Stimulated activated CD8-positive, alpha-beta memory T cell treated with anti-CD3 and anti-CD28 coated beads, Interleukin-12 subunit alpha, Interleukin-12 subunit beta, amount 100 ng/mL, for 24 hours (primary cell): ENCODE measurements around the gene NDC80.

Source experiments
- DNase-seq: peaks from one replicate; pipeline ENCODE4 v3.0.0-alpha.2; 2020; ENCODE audit errors: extremely low read depth

Gene NDC80

GRCh38 chr18:2557536-2557935 is 13.8 kb upstream of the NDC80 start:
- no peak for DNase-seq

GRCh38 chr18:2559249-2559648 is 12.1 kb upstream of the NDC80 start:
- no peak for DNase-seq

DNA sequence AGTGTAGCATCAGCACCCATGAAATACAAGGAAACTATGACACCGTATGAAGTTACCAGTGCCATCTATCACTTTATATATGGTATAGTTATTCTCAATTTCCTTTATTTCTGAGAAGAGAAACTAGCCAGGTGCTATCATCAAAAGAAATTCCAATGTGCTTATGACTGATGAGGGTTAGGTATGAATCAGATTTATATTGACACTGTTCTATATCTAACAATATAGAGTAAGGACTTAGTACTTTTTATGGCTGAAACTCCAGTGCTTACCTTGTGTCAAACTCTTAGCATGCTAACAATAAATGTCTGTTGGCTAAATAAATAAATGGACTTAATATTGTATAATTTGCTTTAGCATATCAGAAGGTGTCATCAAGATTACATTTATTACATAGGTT is 7.0 kb upstream of the NDC80 start:
- no peak for DNase-seq

DNA sequence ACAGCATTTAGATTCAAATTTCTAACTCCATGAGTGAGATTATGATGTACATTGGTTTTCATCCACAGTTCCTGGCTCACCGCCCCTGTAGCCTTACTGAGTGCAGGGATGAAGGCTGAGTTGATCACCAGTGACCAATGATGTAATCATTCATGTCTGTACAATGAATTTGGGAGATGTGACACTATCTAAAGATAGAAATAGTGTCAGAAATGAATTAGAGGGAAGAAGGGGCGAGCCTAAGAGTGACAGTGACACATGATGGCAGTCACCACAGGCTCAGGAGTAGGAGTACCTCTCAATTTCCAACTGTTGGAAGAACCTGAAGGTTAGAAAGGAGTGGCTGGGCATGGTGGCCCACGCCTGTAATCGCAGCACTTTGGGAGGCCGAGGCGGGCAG is 3.2 kb upstream of the NDC80 start:
- no peak for DNase-seq

GRCh38 chr18:2568605-2569004 is 2.8 kb upstream of the NDC80 start:
- no peak for DNase-seq

DNA sequence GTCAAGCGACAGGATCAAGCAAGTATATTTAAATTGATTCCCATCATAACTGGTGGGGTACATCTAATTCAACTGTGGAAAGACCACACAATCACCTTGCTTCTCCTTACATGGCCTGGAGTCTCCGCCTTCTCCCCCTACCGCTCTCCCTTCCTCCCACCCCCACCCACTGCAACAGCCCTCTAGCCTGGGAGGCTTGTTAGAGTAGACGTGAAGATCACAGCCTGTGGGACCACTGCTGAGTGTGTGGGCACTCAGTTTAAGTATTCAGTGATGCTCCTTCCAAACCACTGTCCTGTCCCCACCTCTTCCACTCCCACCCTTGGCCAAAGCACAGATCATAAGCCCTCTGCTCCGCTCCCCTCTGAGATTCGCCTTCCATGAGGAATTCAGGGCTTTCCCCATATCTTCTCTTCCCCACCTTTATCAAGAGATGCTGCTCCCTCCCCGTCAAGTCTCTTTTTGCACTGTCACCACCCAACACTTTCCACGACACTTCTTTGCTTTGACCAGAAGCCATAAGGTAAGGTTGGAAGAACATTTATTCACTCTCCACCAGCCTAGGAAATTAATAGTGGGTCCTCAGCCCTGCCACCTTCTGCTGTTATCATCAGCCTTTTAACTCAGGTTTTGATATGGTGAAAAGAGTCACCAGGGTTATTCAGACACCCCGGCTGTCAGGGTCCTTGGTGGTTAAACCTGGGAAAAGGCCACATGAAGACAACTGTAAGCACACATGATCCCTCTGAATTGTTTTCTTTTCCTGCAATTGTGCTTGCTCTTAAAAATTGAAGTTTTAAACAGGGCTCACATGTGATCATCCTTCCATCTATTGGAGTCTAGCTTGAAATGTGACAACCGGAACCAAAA is 1.8 kb upstream of the NDC80 start:
- no peak for DNase-seq

DNA sequence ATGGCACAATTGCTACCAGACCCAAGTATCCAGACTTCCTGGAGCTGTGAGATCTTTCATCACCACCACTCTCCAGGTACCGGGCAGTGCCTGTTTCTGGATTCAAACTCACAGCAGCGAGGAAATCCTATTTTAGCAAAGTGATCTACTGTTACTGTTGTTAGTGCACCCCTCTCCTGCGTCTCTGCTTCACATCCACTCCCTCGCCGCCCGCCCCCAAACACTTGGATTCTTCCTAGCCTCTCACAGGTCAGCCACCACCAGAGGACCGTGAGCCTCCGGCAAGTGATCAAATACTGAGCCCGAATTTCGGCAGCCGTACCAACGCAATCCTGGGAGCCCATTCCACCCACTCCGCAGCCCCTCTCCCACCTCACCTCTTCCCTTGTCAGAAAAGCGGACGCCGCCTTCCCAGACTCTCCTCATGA is 571 bp upstream of the NDC80 start:
- no peak for DNase-seq

- no peak for DNase-seq
Measured at GRCh38 chr18:2572171-2572569, 813 bp downstream of the NDC80 start.

- DNase-seq = no peak
Measured at GRCh38 chr18:2572892-2573291, 1.5 kb downstream of the NDC80 start.

DNA sequence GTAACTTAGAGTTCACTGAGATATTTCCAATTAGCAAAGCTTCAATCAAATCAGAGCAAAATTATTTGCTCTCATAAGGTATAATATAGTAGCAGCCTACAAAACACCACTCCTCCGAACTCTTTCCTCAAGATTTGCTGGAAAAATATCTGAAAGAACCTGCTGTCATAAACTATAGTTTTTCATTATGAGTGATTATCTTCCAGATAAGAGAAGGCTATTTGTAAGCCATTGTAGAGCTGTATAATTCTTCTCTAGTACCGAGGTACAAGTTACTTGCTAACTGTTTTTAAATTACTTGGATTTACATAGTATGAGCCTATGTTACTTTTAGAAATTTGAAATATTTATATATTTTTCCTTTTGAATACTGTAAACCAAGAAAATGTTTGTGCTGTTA is 2.1 kb downstream of the NDC80 start:
- DNase-seq = no peak

GRCh38 chr18:2587788-2588187 is 16.4 kb downstream of the NDC80 start:
- no peak for DNase-seq

DNA sequence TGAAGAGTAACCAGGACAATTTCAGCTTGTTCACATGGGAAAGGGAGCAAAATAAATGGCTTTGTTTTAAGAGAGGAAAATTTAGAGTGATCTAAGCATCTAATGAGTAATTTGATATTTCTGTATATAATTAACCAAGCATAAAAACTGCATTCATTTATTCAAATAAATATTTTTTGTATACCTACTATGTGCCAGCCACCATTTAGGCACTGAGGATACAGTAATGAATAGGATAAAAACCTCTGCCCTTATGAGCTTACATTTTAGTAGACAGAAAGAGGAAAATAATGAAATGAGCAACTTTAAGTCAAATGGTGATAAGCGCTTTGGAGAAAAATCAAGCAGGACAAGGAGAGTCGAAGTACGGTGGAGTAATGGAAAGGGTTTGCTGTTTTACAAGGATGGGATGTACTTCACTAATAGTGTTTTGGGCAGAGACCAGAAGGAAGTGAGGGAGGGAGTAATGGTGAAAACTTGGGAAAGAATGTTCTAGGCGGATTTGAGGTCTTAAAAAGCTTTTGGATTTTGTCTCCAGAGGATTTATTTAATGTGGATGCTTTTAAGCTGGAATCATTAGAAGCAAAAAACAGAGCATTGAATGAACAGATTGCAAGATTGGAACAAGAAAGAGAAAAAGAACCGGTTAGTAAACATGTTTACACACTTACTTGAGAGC is 17.4 kb downstream of the NDC80 start:
- no peak for DNase-seq

- no peak for DNase-seq
Measured at GRCh38 chr18:2589345-2590068, 18.1 kb downstream of the NDC80 start.

GRCh38 chr18:2590303-2590702 is 18.9 kb downstream of the NDC80 start:
- DNase-seq = no peak

- no peak for DNase-seq
Measured at GRCh38 chr18:2597639-2598038, 26.3 kb downstream of the NDC80 start.

GRCh38 chr18:2602844-2603243 is 31.5 kb downstream of the NDC80 start:
- no peak for DNase-seq

DNA sequence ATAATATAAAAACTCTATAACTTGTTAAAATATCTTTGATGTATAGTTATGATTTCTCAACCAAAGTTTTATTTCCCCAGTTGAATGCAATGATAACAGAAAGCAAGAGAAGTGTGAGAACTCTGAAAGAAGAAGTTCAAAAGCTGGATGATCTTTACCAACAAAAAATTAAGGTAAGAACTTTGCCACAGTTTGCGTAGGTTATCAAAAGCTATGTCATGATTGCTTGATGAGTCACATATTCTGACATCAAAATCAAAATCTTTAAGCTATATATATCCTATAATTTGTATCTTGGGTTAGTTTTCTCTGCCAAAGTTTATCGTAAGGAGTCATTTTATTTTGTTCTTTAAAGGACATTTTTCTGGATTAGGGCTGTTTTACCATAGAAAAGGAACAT is 35.0 kb downstream of the NDC80 start:
- no peak for DNase-seq

GRCh38 chr18:2609604-2610003 is 38.2 kb downstream of the NDC80 start:
- DNase-seq = no peak

- DNase-seq = no peak
Measured at GRCh38 chr18:2610549-2610948, 39.2 kb downstream of the NDC80 start.

DNA sequence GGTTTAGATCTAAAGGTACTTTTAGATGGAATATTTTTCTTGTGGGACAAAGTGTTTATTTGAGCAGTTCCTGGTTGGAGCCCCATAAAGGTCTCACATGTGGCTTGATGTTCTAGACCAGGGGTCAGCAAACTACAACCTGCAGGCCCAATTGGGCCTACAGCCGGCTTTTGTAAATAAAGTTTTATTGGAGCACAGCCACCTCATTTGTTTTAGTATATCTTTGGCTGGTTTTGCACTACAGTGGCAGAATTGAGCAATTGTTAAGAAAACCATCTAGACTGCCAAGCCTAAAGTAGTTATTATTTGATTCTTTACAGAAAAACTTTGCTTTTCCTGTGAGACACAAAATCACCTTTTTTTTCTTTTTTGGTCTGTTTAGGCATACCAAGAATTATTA is 41.6 kb downstream of the NDC80 start:
- no peak for DNase-seq

DNA sequence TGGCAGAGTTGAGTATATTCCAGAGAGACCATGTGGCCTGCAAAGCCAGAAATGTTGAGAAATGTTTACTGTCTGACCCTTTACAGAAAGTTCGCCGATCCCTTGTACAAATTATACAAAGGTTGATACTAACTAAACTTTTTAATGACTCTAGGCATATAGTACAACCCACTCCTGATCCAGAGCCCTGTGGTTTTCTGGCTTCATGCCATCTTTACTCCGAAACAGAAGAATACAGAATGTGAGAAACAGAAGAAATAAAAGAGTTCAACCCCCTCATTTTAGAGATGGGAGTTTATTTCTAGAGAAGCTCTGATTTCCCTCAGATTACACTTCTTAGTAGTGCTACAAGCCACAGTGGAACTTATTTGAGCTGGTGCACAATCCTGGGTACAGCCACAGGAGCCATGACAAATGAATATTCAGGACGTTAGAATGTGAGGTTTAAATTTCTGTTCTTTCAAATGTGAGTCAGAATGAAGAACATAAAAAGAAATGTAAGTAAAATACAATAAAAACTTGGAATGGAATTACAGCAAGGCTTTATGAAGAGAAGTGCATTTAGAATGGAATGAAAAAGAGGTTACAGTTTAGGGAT is 46.1 kb downstream of the NDC80 start:
- DNase-seq = no peak

- DNase-seq = no peak
Measured at GRCh38 chr18:2618009-2618408, 46.7 kb downstream of the NDC80 start.
